ENCODE results near the gene MEN1. TPM values are rescaled to one million over a fixed set of nuclear protein-coding genes. Genes with fewer than 3 reads are reported as not detected.

Gene MEN1
- total and polyA plus RNA-seq, 2 of the 13 experiments (the other 11 are each of a cell fraction or from before 2014, with no cell fraction given): 20.5 to 27.3 TPM

GRCh38 chr11:64810271-64810890, at the start of gene MEN1 (continued):
- TF ChIP-seq, protein P1, sequence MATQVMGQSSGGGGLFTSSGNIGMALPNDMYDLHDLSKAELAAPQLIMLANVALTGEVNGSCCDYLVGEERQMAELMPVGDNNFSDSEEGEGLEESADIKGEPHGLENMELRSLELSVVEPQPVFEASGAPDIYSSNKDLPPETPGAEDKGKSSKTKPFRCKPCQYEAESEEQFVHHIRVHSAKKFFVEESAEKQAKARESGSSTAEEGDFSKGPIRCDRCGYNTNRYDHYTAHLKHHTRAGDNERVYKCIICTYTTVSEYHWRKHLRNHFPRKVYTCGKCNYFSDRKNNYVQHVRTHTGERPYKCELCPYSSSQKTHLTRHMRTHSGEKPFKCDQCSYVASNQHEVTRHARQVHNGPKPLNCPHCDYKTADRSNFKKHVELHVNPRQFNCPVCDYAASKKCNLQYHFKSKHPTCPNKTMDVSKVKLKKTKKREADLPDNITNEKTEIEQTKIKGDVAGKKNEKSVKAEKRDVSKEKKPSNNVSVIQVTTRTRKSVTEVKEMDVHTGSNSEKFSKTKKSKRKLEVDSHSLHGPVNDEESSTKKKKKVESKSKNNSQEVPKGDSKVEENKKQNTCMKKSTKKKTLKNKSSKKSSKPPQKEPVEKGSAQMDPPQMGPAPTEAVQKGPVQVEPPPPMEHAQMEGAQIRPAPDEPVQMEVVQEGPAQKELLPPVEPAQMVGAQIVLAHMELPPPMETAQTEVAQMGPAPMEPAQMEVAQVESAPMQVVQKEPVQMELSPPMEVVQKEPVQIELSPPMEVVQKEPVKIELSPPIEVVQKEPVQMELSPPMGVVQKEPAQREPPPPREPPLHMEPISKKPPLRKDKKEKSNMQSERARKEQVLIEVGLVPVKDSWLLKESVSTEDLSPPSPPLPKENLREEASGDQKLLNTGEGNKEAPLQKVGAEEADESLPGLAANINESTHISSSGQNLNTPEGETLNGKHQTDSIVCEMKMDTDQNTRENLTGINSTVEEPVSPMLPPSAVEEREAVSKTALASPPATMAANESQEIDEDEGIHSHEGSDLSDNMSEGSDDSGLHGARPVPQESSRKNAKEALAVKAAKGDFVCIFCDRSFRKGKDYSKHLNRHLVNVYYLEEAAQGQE (IDR thresholded peaks at IDR 0.05; ENCODE audit: borderline replicate concordance in 1 of 2, low read depth in 1 of 2, low read length in 2 of 2): no peak
- peak; percentile 86; the same call in 2 of the 3 replicates for TF ChIP-seq MXI1 (IDR thresholded peaks at IDR 0.05; ENCODE audit: borderline replicate concordance, low read depth, low read length)
- TF ChIP-seq PBX2 (CRISPR knock-in tag; IDR thresholded peaks at IDR 0.05): no peak
- TF ChIP-seq, protein P2, sequence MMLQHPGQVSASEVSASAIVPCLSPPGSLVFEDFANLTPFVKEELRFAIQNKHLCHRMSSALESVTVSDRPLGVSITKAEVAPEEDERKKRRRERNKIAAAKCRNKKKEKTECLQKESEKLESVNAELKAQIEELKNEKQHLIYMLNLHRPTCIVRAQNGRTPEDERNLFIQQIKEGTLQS (CRISPR knock-in tag; IDR thresholded peaks at IDR 0.05): no peak; the same call in 1 of the 2 replicates
- no peak for TF ChIP-seq DDIT3 (CRISPR knock-in tag; IDR thresholded peaks at IDR 0.05)
- no peak for TF ChIP-seq ZNF557 (CRISPR knock-in tag; IDR thresholded peaks at IDR 0.05)
- peak; percentile 65; the same call in 1 of the 2 replicates for TF ChIP-seq YEATS4 (CRISPR knock-in tag; IDR thresholded peaks at IDR 0.05; ENCODE audit: borderline replicate concordance)
- peak; percentile 59; the same call in 1 of the 2 replicates for TF ChIP-seq NFKB2 (CRISPR knock-in tag; IDR thresholded peaks at IDR 0.05; ENCODE audit: borderline replicate concordance)
- no peak for TF ChIP-seq ZNF558 (CRISPR knock-in tag; IDR thresholded peaks at IDR 0.05; ENCODE audit: borderline replicate concordance)
- TF ChIP-seq, protein P3, sequence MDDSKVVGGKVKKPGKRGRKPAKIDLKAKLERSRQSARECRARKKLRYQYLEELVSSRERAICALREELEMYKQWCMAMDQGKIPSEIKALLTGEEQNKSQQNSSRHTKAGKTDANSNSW (CRISPR knock-in tag; IDR thresholded peaks at IDR 0.05; ENCODE audit: borderline replicate concordance): 0 out of 2 replicates have a peak, but pooled peaks have one; percentile 62
- TF ChIP-seq, protein P4, sequence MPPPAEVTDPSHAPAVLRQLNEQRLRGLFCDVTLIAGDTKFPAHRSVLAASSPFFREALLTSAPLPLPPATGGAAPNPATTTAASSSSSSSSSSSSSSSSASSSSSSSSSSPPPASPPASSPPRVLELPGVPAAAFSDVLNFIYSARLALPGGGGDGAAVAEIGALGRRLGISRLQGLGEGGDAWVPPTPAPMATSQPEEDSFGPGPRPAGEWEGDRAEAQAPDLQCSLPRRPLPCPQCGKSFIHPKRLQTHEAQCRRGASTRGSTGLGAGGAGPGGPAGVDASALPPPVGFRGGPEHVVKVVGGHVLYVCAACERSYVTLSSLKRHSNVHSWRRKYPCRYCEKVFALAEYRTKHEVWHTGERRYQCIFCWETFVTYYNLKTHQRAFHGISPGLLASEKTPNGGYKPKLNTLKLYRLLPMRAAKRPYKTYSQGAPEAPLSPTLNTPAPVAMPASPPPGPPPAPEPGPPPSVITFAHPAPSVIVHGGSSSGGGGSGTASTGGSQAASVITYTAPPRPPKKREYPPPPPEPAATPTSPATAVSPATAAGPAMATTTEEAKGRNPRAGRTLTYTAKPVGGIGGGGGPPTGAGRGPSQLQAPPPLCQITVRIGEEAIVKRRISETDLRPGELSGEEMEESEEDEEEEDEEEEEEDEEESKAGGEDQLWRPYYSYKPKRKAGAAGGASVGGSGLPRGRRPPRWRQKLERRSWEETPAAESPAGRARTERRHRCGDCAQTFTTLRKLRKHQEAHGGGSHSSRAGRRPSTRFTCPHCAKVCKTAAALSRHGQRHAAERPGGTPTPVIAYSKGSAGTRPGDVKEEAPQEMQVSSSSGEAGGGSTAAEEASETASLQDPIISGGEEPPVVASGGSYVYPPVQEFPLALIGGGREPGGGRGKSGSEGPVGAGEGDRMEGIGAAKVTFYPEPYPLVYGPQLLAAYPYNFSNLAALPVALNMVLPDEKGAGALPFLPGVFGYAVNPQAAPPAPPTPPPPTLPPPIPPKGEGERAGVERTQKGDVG (CRISPR knock-in tag; IDR thresholded peaks at IDR 0.05; ENCODE audit: borderline replicate concordance): no peak
- no peak for TF ChIP-seq MAZ (IDR thresholded peaks at IDR 0.05; ENCODE audit: borderline replicate concordance, low read depth, low read length)
- TF ChIP-seq MAZ (CRISPR knock-in tag; IDR thresholded peaks at IDR 0.05; ENCODE audit: low read depth): peak; percentile 21
- TF ChIP-seq, protein P5, sequence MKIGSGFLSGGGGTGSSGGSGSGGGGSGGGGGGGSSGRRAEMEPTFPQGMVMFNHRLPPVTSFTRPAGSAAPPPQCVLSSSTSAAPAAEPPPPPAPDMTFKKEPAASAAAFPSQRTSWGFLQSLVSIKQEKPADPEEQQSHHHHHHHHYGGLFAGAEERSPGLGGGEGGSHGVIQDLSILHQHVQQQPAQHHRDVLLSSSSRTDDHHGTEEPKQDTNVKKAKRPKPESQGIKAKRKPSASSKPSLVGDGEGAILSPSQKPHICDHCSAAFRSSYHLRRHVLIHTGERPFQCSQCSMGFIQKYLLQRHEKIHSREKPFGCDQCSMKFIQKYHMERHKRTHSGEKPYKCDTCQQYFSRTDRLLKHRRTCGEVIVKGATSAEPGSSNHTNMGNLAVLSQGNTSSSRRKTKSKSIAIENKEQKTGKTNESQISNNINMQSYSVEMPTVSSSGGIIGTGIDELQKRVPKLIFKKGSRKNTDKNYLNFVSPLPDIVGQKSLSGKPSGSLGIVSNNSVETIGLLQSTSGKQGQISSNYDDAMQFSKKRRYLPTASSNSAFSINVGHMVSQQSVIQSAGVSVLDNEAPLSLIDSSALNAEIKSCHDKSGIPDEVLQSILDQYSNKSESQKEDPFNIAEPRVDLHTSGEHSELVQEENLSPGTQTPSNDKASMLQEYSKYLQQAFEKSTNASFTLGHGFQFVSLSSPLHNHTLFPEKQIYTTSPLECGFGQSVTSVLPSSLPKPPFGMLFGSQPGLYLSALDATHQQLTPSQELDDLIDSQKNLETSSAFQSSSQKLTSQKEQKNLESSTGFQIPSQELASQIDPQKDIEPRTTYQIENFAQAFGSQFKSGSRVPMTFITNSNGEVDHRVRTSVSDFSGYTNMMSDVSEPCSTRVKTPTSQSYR (CRISPR knock-in tag; IDR thresholded peaks at IDR 0.05; ENCODE audit: borderline replicate concordance): no peak
- no peak for TF ChIP-seq FLYWCH1 (CRISPR knock-in tag; IDR thresholded peaks at IDR 0.05)

Measured in HepG2 (cell line).